HepG2 (cell line): Measurements from ENCODE around the gene TESK1. TPM values are rescaled to one million over a fixed set of nuclear protein-coding genes. Genes with fewer than 3 reads are reported as not detected.

Experiments used
- CSRNP1 ChIP-seq: sonication (generic); formaldehyde crosslinking; IDR thresholded peaks from 2 replicates; pipeline ENCODE4 v1.8.1; 2023; ENCODE audit warnings: mild to moderate bottlenecking, missing genetic modification reagents
- DNMT1 ChIP-seq: sonication (generic); formaldehyde crosslinking; IDR thresholded peaks from 2 replicates; pipeline ENCODE4 v1.5.1; 2020; ENCODE audit warnings: mild to moderate bottlenecking, missing genetic modification reagents
- JUND ChIP-seq: sonication (generic); formaldehyde crosslinking; IDR thresholded peaks from 2 replicates; pipeline ENCODE4 v1.8.0; 2022; ENCODE audit warnings: mild to moderate bottlenecking, missing genetic modification reagents
- MATR3 ChIP-seq: sonication (generic); formaldehyde crosslinking; IDR thresholded peaks from 2 replicates; pipeline ENCODE4 v1.4.0; 2020; ENCODE audit warnings: missing genetic modification reagents
- MEIS2 ChIP-seq: sonication (generic); formaldehyde crosslinking; IDR thresholded peaks from 2 replicates; pipeline ENCODE4 v1.9.0; 2021; ENCODE audit warnings: mild to moderate bottlenecking, missing genetic modification reagents
- NRL ChIP-seq: sonication (generic); formaldehyde crosslinking; IDR thresholded peaks from 2 replicates; pipeline ENCODE4 v1.5.0; 2020; ENCODE audit warnings: missing genetic modification reagents, mild to moderate bottlenecking, moderate library complexity, borderline replicate concordance
- XBP1 ChIP-seq: sonication (generic); formaldehyde crosslinking; IDR thresholded peaks from 2 replicates; pipeline ENCODE4 v1.5.0; 2020; ENCODE audit warnings: missing genetic modification reagents
- ZBED4 ChIP-seq: sonication (generic); formaldehyde crosslinking; IDR thresholded peaks from 2 replicates; pipeline ENCODE4 v1.4.0; 2020; ENCODE audit warnings: missing genetic modification reagents, borderline replicate concordance
- ZNF687 ChIP-seq: sonication (generic); formaldehyde crosslinking; IDR thresholded peaks from 2 replicates; pipeline ENCODE4 v1.5.1; 2020; ENCODE audit warnings: mild to moderate bottlenecking, missing genetic modification reagents, moderate library complexity
- polyA plus RNA-seq, 8 experiments: library from polyadenylated mRNA; depleted of rRNA in 3 of 8; stranded (reverse) in 7 of 8; unstranded in 1 of 8; fragments of >200 nt; fragmentation: Illumina TruSeq in 4 of 8; extraction: Trizol in 4 of 8; gene quantifications; 2 replicates each; pipeline versions ENCODE4 v1.2.1 to v1.2.3, GENCODE V29; 2011 to 2016; ENCODE audit warnings: low read depth in 4 of 8, missing spikeins in 1 of 8, mixed read lengths in 1 of 8; ENCODE audit not compliant: insufficient read depth in 1 of 8
- total RNA-seq, 5 experiments: library from RNA; depleted of rRNA; stranded (reverse); fragments of >200 nt; fragmentation: Illumina TruSeq; extraction: Trizol; gene quantifications; 2 replicates each; pipeline ENCODE4 v1.2.3, GENCODE V29; 2016; ENCODE audit warnings: low read depth in 1 of 5
- TF ChIP-seq, protein P1 (sequence below): sonication (generic); formaldehyde crosslinking; IDR thresholded peaks from 2 replicates; pipeline ENCODE4 v1.5.1; 2020; ENCODE audit warnings: missing genetic modification reagents, mild to moderate bottlenecking, borderline replicate concordance
- TF ChIP-seq, protein P2 (sequence below): sonication (generic); formaldehyde crosslinking; IDR thresholded peaks from 2 replicates; pipeline ENCODE4 v1.8.0; 2022; ENCODE audit warnings: missing genetic modification reagents, mild to moderate bottlenecking, inconsistent platforms, borderline replicate concordance
- TF ChIP-seq, protein P3 (sequence below): IDR thresholded peaks from 2 replicates; pipeline ENCODE4 v1.6.1; 2016; ENCODE audit warnings: missing compliant biosample characterization, missing genetic modification reagents, borderline replicate concordance

Gene TESK1
- total and polyA plus RNA-seq, 2 of the 13 experiments (the other 11 are each of a cell fraction or from before 2014, with no cell fraction given) = 7.3 to 13.6 TPM

GRCh38 chr9:35650341-35651158, 45.5 kb downstream of the TESK1 start, which contains the start of gene SIT1 (continued):
- TF ChIP-seq XBP1 (CRISPR knock-in tag) (no peak), ZBED4 (no peak), NRL (no peak), JUND (no peak), CSRNP1 (0 out of 2 replicates have a peak, but pooled peaks have one; percentile 43), ZNF687 (peak; percentile 83), MEIS2 (no peak), DNMT1 (0 out of 2 replicates have a peak, but pooled peaks have one; percentile 58), MATR3 (CRISPR knock-in tag) (no peak)
- TF ChIP-seq, protein P1, sequence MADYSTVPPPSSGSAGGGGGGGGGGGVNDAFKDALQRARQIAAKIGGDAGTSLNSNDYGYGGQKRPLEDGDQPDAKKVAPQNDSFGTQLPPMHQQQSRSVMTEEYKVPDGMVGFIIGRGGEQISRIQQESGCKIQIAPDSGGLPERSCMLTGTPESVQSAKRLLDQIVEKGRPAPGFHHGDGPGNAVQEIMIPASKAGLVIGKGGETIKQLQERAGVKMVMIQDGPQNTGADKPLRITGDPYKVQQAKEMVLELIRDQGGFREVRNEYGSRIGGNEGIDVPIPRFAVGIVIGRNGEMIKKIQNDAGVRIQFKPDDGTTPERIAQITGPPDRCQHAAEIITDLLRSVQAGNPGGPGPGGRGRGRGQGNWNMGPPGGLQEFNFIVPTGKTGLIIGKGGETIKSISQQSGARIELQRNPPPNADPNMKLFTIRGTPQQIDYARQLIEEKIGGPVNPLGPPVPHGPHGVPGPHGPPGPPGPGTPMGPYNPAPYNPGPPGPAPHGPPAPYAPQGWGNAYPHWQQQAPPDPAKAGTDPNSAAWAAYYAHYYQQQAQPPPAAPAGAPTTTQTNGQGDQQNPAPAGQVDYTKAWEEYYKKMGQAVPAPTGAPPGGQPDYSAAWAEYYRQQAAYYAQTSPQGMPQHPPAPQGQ (CRISPR knock-in tag) = no peak
- TF ChIP-seq, protein P2, sequence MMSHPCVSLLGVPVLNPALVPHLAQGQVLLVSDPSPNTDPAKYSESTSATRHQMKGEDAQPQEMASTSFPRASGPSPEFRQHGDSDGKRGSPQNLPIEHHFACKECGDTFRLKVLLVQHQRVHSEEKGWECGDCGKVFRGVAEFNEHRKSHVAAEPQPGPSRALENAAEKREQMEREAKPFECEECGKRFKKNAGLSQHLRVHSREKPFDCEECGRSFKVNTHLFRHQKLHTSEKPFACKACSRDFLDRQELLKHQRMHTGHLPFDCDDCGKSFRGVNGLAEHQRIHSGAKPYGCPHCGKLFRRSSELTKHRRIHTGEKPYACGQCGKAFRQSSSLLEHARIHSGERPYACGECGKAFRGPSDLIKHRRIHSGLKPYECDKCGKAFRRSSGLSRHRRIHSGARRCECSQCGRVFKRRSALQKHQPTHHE = no peak
- TF ChIP-seq, protein P3, sequence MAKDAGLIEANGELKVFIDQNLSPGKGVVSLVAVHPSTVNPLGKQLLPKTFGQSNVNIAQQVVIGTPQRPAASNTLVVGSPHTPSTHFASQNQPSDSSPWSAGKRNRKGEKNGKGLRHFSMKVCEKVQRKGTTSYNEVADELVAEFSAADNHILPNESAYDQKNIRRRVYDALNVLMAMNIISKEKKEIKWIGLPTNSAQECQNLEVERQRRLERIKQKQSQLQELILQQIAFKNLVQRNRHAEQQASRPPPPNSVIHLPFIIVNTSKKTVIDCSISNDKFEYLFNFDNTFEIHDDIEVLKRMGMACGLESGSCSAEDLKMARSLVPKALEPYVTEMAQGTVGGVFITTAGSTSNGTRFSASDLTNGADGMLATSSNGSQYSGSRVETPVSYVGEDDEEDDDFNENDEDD (CRISPR knock-in tag) = peak; percentile 48; the same call in 1 of the 2 replicates
